Measurements from ENCODE around the gene SVIL. TPM values are rescaled to one million over a fixed set of nuclear protein-coding genes. Genes with fewer than 3 reads are reported as not detected.
"Not testable (repeated sequence)": the region's sequence is repeated elsewhere in the genome, so short reads cannot be mapped to it uniquely, and the experiment has no call there.

The SVIL gene
- total and polyA plus RNA-seq, 7 donors: 70.6 to 1,728 (median 792) TPM

DNA sequence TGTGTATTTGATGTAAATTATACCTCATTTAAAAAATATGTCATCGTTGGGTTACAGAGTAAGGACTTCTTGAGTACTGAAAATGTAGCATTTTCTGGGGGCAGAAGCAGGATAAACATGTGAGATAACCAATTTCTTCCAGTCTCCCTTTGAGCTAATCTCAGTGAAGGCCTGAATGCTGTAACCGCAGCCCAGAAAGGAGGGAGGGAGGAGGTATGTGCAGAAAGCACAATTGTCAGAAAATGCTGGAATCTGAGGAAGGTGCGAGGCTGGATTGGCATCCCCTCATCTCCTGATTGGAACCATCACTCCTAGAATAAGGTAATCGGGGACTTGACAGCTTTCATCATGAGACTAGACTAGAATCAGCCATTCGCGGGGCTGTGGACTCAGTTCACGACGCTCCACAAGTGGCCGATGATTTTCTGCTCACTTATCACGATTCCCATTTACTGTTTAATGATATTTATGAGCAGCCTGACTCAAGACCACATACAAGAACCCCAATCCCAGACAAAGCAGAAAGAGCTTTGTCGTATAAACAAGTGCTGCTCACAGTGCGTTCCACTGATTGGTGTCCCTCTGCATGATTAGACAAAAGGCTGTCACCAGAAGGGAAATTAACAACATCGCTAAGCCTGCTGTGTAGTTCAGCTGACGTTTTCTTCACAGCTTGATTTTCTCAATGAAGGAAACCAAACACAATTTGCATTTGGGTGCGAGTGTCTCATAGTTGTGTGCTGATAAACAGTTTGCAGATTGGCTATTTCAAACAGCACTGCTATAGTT, 93.2 kb downstream of the SVIL start:
- Histone ChIP-seq H3K4me1 (peaks cover 91% of the 10 kb centered on the region), H3K9me3 (no peaks in the 10 kb centered on the region), H3K27me3 (ENCODE audit: insufficient read depth in 3 of 3, low read length in 2 of 3) (no peaks in the 10 kb centered on the region), H3K27ac (peak overlapping the region; percentile 76), H3K36me3 (ENCODE audit: insufficient read depth in 1 of 2, low read depth in 1 of 2) (peaks cover 0 to 70% of the 10 kb centered on the region in 2 donors), H3K4me3 (no peak overlapping the region)
- DNase-seq (no peak), ATAC-seq (no peak)
- intact Hi-C loops (cut with DNase I): no loop called here
- 76 to 84% (median 81%) methylated on average over 15 of the region's 15 CpGs for WGBS, 3 donors
- no peak for TF ChIP-seq CTCF (IDR thresholded peaks at IDR 0.05)

DNA sequence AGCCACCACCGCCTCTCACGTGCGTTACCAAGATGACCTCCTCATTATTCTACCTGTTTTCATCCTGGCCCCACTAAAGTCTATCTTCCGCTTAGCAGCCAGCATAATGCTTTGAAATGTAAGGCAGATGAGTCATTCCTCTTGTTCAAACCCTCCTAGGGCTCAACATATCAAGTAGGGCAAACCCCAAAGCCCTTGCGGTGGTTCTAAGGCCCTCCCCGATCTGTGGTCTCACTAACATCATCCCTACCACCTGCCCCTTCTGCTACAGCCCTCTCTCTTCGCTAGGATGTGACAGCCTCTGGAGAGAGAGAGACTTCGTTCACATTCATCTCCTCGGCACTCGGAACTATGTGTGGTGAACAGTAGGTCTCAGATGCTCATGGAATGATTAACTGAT, 94.8 kb downstream of the SVIL start:
- no peak for TF ChIP-seq CTCF (IDR thresholded peaks at IDR 0.05)
- Histone ChIP-seq H3K27ac (peak overlapping the region; percentile 76), H3K4me1 (peaks cover 92% of the 10 kb centered on the region), H3K9me3 (no peaks in the 10 kb centered on the region), H3K4me3 (no peak overlapping the region), H3K36me3 (ENCODE audit: insufficient read depth in 1 of 2, low read depth in 1 of 2) (peaks cover 0 to 70% of the 10 kb centered on the region in 2 donors), H3K27me3 (ENCODE audit: insufficient read depth in 3 of 3, low read length in 2 of 3) (no peaks in the 10 kb centered on the region)
- DNase-seq: no peak
- ATAC-seq: peak; percentile 25 to 73 (median 46)
- 82 to 92% (median 83%) methylated on average over 10 of the region's 10 CpGs for WGBS, 3 donors
- intact Hi-C loops (cut with DNase I): no loop called here

DNA sequence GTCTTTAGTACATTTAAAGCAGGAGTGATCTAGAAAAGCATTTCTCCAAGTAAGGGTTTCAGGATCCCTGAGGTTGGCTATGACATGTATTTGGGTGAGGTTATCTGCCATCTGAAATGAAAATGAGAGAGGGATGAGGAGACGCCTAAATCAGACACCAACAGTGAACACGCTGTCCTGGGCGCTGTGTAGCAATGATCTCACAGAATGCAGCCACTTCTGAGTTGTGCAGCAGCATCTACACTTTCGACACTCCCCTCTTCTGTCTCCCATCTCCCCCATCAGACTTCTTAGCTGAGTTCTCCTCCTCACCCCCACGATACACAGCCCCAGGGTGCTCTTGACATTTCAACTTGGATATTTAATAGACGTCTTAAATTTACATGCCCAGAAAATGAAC, 95.4 kb downstream of the SVIL start:
- WGBS, 3 donors: 50 to 85% (median 58%) methylated on average over 6 of the region's 6 CpGs
- no peak for TF ChIP-seq CTCF (IDR thresholded peaks at IDR 0.05)
- ATAC-seq (peak; percentile 11 to 65 (median 42)), DNase-seq (peak in 1 of 2 donors; percentile 62)
- H3K9me3 ChIP-seq: no peaks in the 10 kb centered on the region
- H3K4me1 ChIP-seq: peaks cover 92% of the 10 kb centered on the region
- no peak overlapping the region for H3K4me3 ChIP-seq
- peaks cover 0 to 67% of the 10 kb centered on the region in 2 donors for H3K36me3 ChIP-seq (ENCODE audit: insufficient read depth in 1 of 2, low read depth in 1 of 2)
- intact Hi-C loops (cut with DNase I): loop anchor here in 1 of 2 donors (10.0 kb wide), 1 partner anchor 195 kb away; no protein-coding TSS in a partner anchor
- peak overlapping the region; percentile 76 for H3K27ac ChIP-seq
- H3K27me3 ChIP-seq (ENCODE audit: insufficient read depth in 3 of 3, low read length in 2 of 3): no peaks in the 10 kb centered on the region

DNA sequence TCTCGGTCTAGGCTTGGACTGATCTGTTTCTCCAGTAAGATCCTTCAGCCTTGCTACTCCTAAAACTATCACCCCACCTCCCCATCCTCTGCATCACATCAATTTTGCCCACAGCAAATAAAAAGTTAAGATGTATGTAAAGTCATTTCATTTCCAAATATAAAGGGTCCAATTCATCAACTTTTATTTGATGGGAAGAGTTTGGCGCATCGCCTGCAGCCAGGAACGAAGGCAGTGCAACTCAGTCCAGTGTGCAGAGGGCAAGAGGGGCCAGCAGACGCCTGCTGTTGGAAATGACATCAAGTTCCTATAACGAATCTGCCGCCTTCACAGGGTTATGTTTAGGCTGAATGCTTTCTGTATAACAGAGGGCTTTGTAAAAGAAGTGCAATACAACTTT, 97.0 kb downstream of the SVIL start:
- 36 to 55% (median 39%) methylated on average over 7 of the region's 7 CpGs for WGBS, 3 donors
- H3K27ac ChIP-seq: peak overlapping the region; percentile 76
- ATAC-seq (no peak), DNase-seq (no peak)
- H3K27me3 ChIP-seq (ENCODE audit: insufficient read depth in 3 of 3, low read length in 2 of 3): no peaks in the 10 kb centered on the region
- H3K4me3 ChIP-seq: no peak overlapping the region
- peaks cover 0 to 64% of the 10 kb centered on the region in 2 donors for H3K36me3 ChIP-seq (ENCODE audit: insufficient read depth in 1 of 2, low read depth in 1 of 2)
- H3K4me1 ChIP-seq: peaks cover 90% of the 10 kb centered on the region
- no peaks in the 10 kb centered on the region for H3K9me3 ChIP-seq
- no peak for TF ChIP-seq CTCF (IDR thresholded peaks at IDR 0.05)
- intact Hi-C loops (cut with DNase I): loop anchor here in 1 of 2 donors (10.0 kb wide), 1 partner anchor 197 kb away; no protein-coding TSS in a partner anchor

DNA sequence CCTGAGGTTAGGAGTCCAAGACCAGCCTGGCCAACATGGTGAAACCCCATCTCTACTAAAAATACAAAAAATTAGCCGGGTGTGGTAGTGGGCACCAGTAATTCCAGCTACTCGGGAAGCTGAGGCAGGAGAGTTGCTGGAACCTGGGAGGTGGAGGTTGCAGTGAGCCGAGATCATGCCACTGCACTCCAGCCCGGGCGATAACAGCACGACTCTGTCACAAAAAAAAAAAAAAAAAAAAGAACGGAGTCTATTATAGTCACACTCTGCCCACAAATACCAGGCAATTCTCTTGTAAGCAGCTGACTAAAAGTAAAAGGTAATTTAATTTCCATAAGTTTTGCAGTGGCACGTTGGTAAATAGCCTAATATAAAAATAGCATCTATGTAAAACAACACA, 98.1 kb downstream of the SVIL start:
- Histone ChIP-seq H3K36me3 (ENCODE audit: insufficient read depth in 1 of 2, low read depth in 1 of 2) (peaks cover 0 to 64% of the 10 kb centered on the region in 2 donors), H3K27ac (peak overlapping the region; percentile 76), H3K4me3 (peak overlapping the region; percentile 16), H3K4me1 (peaks cover 86% of the 10 kb centered on the region)
- not testable (repeated sequence) for H3K9me3 ChIP-seq; DNase-seq; ATAC-seq; H3K27me3 ChIP-seq (ENCODE audit: insufficient read depth in 3 of 3, low read length in 2 of 3)
- WGBS, 3 donors: 40 to 58% (median 43%) methylated on average over 6 to 8 of the region's 8 CpGs
- intact Hi-C loops (cut with DNase I): loop anchor here in 1 of 2 donors (10.0 kb wide), 1 partner anchor 198 kb away; no protein-coding TSS in a partner anchor

Measured in psoas muscle (tissue), 8 donors.